ENCODE measurements around the gene EPAS1. TPM values are rescaled to one million over a fixed set of nuclear protein-coding genes. Genes with fewer than 3 reads are reported as not detected.

Gene EPAS1
- total and polyA plus RNA-seq, 7 donors = 39.2 to 123 (median 80.4) TPM

GRCh38 chr2:46390901-46391395 lies 93.7 kb downstream of the EPAS1 start:
- TF ChIP-seq, protein P1, sequence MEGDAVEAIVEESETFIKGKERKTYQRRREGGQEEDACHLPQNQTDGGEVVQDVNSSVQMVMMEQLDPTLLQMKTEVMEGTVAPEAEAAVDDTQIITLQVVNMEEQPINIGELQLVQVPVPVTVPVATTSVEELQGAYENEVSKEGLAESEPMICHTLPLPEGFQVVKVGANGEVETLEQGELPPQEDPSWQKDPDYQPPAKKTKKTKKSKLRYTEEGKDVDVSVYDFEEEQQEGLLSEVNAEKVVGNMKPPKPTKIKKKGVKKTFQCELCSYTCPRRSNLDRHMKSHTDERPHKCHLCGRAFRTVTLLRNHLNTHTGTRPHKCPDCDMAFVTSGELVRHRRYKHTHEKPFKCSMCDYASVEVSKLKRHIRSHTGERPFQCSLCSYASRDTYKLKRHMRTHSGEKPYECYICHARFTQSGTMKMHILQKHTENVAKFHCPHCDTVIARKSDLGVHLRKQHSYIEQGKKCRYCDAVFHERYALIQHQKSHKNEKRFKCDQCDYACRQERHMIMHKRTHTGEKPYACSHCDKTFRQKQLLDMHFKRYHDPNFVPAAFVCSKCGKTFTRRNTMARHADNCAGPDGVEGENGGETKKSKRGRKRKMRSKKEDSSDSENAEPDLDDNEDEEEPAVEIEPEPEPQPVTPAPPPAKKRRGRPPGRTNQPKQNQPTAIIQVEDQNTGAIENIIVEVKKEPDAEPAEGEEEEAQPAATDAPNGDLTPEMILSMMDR (IDR thresholded peaks at IDR 0.05) = no peak
- Histone ChIP-seq H3K4me1 (no peaks in the 10 kb centered on the region), H3K4me3 (no peak overlapping the region), H3K27me3 (ENCODE audit: insufficient read depth in 3 of 3, low read length in 2 of 3) (no peaks in the 10 kb centered on the region), H3K9me3 (no peaks in the 10 kb centered on the region), H3K27ac (no peak overlapping the region), H3K36me3 (ENCODE audit: insufficient read depth in 1 of 2, low read depth in 1 of 2) (peaks cover 0 to 14% of the 10 kb centered on the region in 2 donors)
- ATAC-seq = no peak
- intact Hi-C loops (cut with DNase I) = no loop called here
- DNase-seq = no peak
- WGBS, 3 donors = 93 to 98% (median 96%) methylated on average over 7 of the region's 7 CpGs

- no peaks in the 10 kb centered on the region for H3K27me3 ChIP-seq (ENCODE audit: insufficient read depth in 3 of 3, low read length in 2 of 3)
Observed at GRCh38 chr2:46392561-46393346, 95.5 kb downstream of the EPAS1 start.

GRCh38 chr2:46393347-46393820 lies 96.2 kb downstream of the EPAS1 start:
- Histone ChIP-seq H3K9me3 (no peaks in the 10 kb centered on the region), H3K4me1 (no peaks in the 10 kb centered on the region), H3K4me3 (no peak overlapping the region), H3K27ac (no peak overlapping the region), H3K27me3 (ENCODE audit: insufficient read depth in 3 of 3, low read length in 2 of 3) (no peaks in the 10 kb centered on the region), H3K36me3 (ENCODE audit: insufficient read depth in 1 of 2, low read depth in 1 of 2) (no peaks in the 10 kb centered on the region)
- 49 to 56% (median 53%) methylated on average over 12 of the region's 12 CpGs for WGBS, 3 donors
- no peak for DNase-seq
- ATAC-seq = no peak
- TF ChIP-seq, protein P1 (IDR thresholded peaks at IDR 0.05) = no peak
- intact Hi-C loops (cut with DNase I) = no loop called here

More at GRCh38 chr2:46392561-46393346, 95.5 kb downstream of the EPAS1 start:
- no peak overlapping the region for H3K27ac ChIP-seq
- H3K4me3 ChIP-seq = no peak overlapping the region
- TF ChIP-seq, protein P1 (IDR thresholded peaks at IDR 0.05) = no peak
- H3K36me3 ChIP-seq (ENCODE audit: insufficient read depth in 1 of 2, low read depth in 1 of 2) = no peaks in the 10 kb centered on the region
- DNase-seq (no peak), ATAC-seq (no peak)
- H3K4me1 ChIP-seq = no peaks in the 10 kb centered on the region
- no peaks in the 10 kb centered on the region for H3K9me3 ChIP-seq
- intact Hi-C loops (cut with DNase I) = no loop called here
- WGBS, 3 donors = 75 to 78% (median 77%) methylated on average over 12 of the region's 12 CpGs

- no peaks in the 10 kb centered on the region for H3K36me3 ChIP-seq (ENCODE audit: insufficient read depth in 1 of 2, low read depth in 1 of 2)
- no peaks in the 10 kb centered on the region for H3K9me3 ChIP-seq
- intact Hi-C loops (cut with DNase I) = no loop called here
- no peaks in the 10 kb centered on the region for H3K4me1 ChIP-seq
- H3K27me3 ChIP-seq (ENCODE audit: insufficient read depth in 3 of 3, low read length in 2 of 3) = no peaks in the 10 kb centered on the region
- WGBS, 3 donors = 64 to 70% (median 67%) methylated on average over 2 to 3 of the region's 3 CpGs
- H3K4me3 ChIP-seq = no peak overlapping the region
- no peak for DNase-seq
- H3K27ac ChIP-seq = no peak overlapping the region
- no peak for ATAC-seq
- TF ChIP-seq, protein P1 (IDR thresholded peaks at IDR 0.05) = no peak
Observed at GRCh38 chr2:46393865-46394264, 96.7 kb downstream of the EPAS1 start.

Data from psoas muscle (tissue), 8 donors.